ENCODE results near the gene RBP3.
A peak's percentile ranks its signal among the peaks of the same experiment; 100 is the strongest.

The RBP3 gene

GRCh38 chr10:47359101-47359500 is 10.9 kb downstream of the RBP3 start:
- no peak for DNase-seq

- no peak for DNase-seq
Measured at GRCh38 chr10:47359626-47360418, 11.7 kb downstream of the RBP3 start.

- DNase-seq = no peak
Measured at GRCh38 chr10:47360419-47361040, 12.4 kb downstream of the RBP3 start.

- DNase-seq = peak; percentile 72
Measured at GRCh38 chr10:47361293-47361692, 13.1 kb downstream of the RBP3 start.

GRCh38 chr10:47362199-47362598 is 14.0 kb downstream of the RBP3 start:
- DNase-seq = no peak

GRCh38 chr10:47363781-47364180 is 15.6 kb downstream of the RBP3 start:
- peak; percentile 51 for DNase-seq

GRCh38 chr10:47364366-47364765 is 16.2 kb downstream of the RBP3 start:
- peak; percentile 93 for DNase-seq

GRCh38 chr10:47364911-47365310 is 16.7 kb downstream of the RBP3 start:
- no peak for DNase-seq

GRCh38 chr10:47365431-47366180 is 17.4 kb downstream of the RBP3 start:
- DNase-seq = no peak

GRCh38 chr10:47366181-47366631 is 18.0 kb downstream of the RBP3 start:
- DNase-seq = no peak

- DNase-seq = no peak
Measured at GRCh38 chr10:47366731-47367460, 18.7 kb downstream of the RBP3 start.

GRCh38 chr10:47367646-47368045 is 19.5 kb downstream of the RBP3 start:
- DNase-seq = no peak

- DNase-seq = no peak
Measured at GRCh38 chr10:47368431-47369180, 20.4 kb downstream of the RBP3 start.

GRCh38 chr10:47369251-47369894 is 21.2 kb downstream of the RBP3 start:
- DNase-seq = no peak

- no peak for DNase-seq
Measured at GRCh38 chr10:47370015-47370767, 22.0 kb downstream of the RBP3 start.

GRCh38 chr10:47370878-47371277 is 22.7 kb downstream of the RBP3 start:
- no peak for DNase-seq

- DNase-seq = no peak
Measured at GRCh38 chr10:47371629-47372485, 23.7 kb downstream of the RBP3 start.

GRCh38 chr10:47372726-47373125 is 24.6 kb downstream of the RBP3 start:
- DNase-seq = no peak

- no peak for DNase-seq
Measured at GRCh38 chr10:47374611-47375536, 26.7 kb downstream of the RBP3 start.

Measured in DMS53 (cell line).